ENCODE results near the gene LILRA1.

DNA sequence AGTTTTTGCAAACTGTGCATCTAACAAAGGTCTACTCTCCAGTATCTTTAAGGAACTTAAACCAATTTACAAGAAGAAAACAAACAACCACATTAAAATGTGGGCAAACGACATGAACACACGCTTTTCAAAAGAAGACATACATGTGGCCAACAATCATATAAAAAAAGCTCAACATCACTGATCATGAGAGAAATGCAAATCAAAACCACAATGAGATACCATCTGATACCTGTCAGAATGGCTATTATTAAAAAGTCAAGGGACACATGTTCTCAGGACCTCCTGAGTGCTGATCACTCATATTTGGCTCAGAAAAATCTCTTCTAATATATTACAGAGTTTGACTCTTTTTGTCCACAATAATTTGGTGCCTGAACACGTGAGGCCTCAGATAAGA is 22.6 kb downstream of the LILRA1 start:
- TF ChIP-seq POLR2A (IDR thresholded peaks at IDR 0.05; ENCODE audit: low read depth, low read length), result no peak
- TF ChIP-seq POLR2AphosphoS5 (IDR thresholded peaks at IDR 0.05; ENCODE audit: low read depth, low read length), result no peak
- TF ChIP-seq TAF1 (IDR thresholded peaks at IDR 0.05; ENCODE audit: low read depth, low read length), result no peak

All from GM12891 (cell line).